Stomach (tissue), 9 donors: ENCODE results near the gene TTC7B. TPM values are rescaled to one million over a fixed set of nuclear protein-coding genes. Genes with fewer than 3 reads are reported as not detected.

ENCODE experiments used
- DNase-seq, 2 donors: peaks; one replicate each; pipeline versions ENCODE4 v3.0.0 to v3.0.0-alpha.2; 2013 to 2019
- H3K27ac ChIP-seq, 5 donors: fragments of 200-600 bp in 4 of 5; sonication (generic) in 4 of 5; one replicate each; pipeline ENCODE4 v1.5.1; 2013 to 2019; ENCODE audit warnings: mild to moderate bottlenecking in 1 of 5, moderate library complexity in 1 of 5
- H3K27me3 ChIP-seq, 3 donors: fragments of 200-600 bp; sonication (generic); one replicate each; pipeline ENCODE4 v1.5.1; 2017 to 2019; ENCODE audit warnings: mixed run types in 1 of 3
- H3K36me3 ChIP-seq, 4 donors: fragments of 200-600 bp; sonication (generic); 1 replicate in 3 of 4; 2 replicates in 1 of 4; pipeline ENCODE4 v1.5.1; 2016 to 2019
- H3K4me1 ChIP-seq, 4 donors: fragments of 200-600 bp; sonication (generic); one replicate each; pipeline ENCODE4 v1.5.1; 2016 to 2019
- H3K4me3 ChIP-seq, 4 donors: fragments of 200-600 bp; sonication (generic) in 3 of 4; one replicate each; pipeline ENCODE4 v1.5.1; 2016 to 2019; ENCODE audit warnings: mild to moderate bottlenecking in 1 of 4
- H3K9me3 ChIP-seq, 4 donors: fragments of 200-600 bp; sonication (generic); one replicate each; pipeline ENCODE4 v1.5.1; 2016 to 2019
- EP300 ChIP-seq: sonication (generic); formaldehyde crosslinking; IDR thresholded peaks from one replicate; pipeline ENCODE4 v1.6.1; 2017; ENCODE audit warnings: antibody characterized with exemption
- POLR2A ChIP-seq, 4 donors: fragments of 450-650 bp; IDR thresholded peaks; one replicate each; pipeline ENCODE4 v1.6.1; 2016; ENCODE audit warnings: antibody characterized with exemption in 4 of 4, control low read depth in 2 of 4, mild to moderate bottlenecking in 1 of 4, moderate library complexity in 1 of 4
- POLR2AphosphoS5 ChIP-seq, 3 donors: sonication (generic); formaldehyde crosslinking; IDR thresholded peaks; one replicate each; pipeline ENCODE4 v1.6.1; 2016; ENCODE audit warnings: antibody characterized with exemption in 3 of 3
- WGBS, 5 donors: extraction: QIAGEN DNeasy Blood & Tissue Kit in 3 of 5; methylation state at CpG; one replicate each; pipeline versions ENCODE4 v1.1.5 to v1.1.7; 2013 to 2018; 5-methylcytosine and 5-hydroxymethylcytosine counted together
- intact Hi-C: fragments of 100-400 bp; cut with DNase I; formaldehyde crosslinking; loops from one replicate; pipeline ENCODE4 v1.15.1; 2023; ENCODE audit warnings: low total_unique reads
- polyA plus RNA-seq, 3 donors: library from polyadenylated mRNA; stranded (reverse); fragments of 200-250 nt; gene quantifications; one replicate each; pipeline ENCODE4 v1.2.3, GENCODE V29; 2013
- total RNA-seq, 5 donors: library from RNA; depleted of rRNA; stranded (reverse); fragments of >200 nt; gene quantifications; one replicate each; pipeline versions ENCODE4 v1.1.0 to v1.2.3, GENCODE V29; 2014 to 2016
- TF ChIP-seq, protein P1 (sequence below), 7 experiments: fragments of 450-650 bp in 4 of 7; fragments of 200-600 bp in 3 of 7; sonication (generic) in 3 of 7; IDR thresholded peaks; one replicate each; pipeline ENCODE4 v1.5.1; 2016 to 2019; ENCODE audit warnings: antibody characterized with exemption in 7 of 7, control low read depth in 2 of 7, mild to moderate bottlenecking in 1 of 7
- donor health status: healthy with polysubstance abuse.
- donor health status: Bipolar disorder and iron deficiency.
- donor health status: healthy.

TTC7B gene
- total and polyA plus RNA-seq, 8 donors = 6.8 to 110 (median 17.7) TPM

DNA sequence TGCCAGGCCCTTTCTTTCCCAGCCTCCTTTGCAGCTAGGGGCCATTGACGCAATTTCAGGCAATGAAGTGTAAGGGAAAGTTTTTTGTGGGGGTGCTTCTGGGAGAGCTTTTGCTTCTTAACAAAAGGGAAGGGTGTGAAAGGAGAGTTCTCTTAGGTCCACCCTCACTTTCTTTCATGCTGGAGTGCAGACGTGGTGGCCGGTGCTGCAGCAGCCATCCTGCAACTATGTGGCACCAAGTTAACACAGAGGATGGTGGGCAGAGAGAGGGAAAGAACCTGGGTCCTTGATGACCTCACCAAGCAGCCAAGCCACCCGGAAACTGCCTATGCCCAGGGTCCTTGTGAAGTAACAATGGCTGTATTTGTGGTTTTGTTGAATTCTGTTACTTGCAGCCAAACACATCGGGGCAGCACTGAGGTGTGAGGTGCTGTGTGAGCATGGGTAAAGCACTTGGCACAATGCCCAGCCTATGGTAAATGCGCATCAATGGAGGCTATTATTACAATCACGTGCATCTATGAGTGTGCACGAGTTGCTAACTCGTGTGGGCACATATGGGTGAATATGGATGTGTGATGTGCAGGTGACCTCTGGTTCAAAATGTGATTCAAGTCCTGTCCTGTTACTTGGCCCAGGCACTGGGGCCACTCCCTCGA lies 296.8 kb downstream of the TTC7B start:
- DNase-seq = no peak
- Histone ChIP-seq H3K4me1 (peaks cover 46 to 91% (median 65%) of the 10 kb centered on the region in 4 donors), H3K9me3 (no peaks in the 10 kb centered on the region), H3K27ac (peak overlapping the region in 1 of 5 donors; percentile 86), H3K36me3 (no peaks in the 10 kb centered on the region), H3K4me3 (no peak overlapping the region), H3K27me3 (no peaks in the 10 kb centered on the region)
- TF ChIP-seq, protein P1, sequence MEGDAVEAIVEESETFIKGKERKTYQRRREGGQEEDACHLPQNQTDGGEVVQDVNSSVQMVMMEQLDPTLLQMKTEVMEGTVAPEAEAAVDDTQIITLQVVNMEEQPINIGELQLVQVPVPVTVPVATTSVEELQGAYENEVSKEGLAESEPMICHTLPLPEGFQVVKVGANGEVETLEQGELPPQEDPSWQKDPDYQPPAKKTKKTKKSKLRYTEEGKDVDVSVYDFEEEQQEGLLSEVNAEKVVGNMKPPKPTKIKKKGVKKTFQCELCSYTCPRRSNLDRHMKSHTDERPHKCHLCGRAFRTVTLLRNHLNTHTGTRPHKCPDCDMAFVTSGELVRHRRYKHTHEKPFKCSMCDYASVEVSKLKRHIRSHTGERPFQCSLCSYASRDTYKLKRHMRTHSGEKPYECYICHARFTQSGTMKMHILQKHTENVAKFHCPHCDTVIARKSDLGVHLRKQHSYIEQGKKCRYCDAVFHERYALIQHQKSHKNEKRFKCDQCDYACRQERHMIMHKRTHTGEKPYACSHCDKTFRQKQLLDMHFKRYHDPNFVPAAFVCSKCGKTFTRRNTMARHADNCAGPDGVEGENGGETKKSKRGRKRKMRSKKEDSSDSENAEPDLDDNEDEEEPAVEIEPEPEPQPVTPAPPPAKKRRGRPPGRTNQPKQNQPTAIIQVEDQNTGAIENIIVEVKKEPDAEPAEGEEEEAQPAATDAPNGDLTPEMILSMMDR (IDR thresholded peaks at IDR 0.05) = no peak
- TF ChIP-seq POLR2AphosphoS5 (IDR thresholded peaks at IDR 0.05) (no peak), EP300 (no peak), POLR2A (IDR thresholded peaks at IDR 0.05) (no peak)
- intact Hi-C loops = loop anchor here (5.0 kb wide), 1 partner anchor 117 kb away; no protein-coding TSS in a partner anchor
- 88 to 94% (median 92%) methylated on average over 9 to 10 of the region's 10 CpGs for WGBS, 5 donors

DNA sequence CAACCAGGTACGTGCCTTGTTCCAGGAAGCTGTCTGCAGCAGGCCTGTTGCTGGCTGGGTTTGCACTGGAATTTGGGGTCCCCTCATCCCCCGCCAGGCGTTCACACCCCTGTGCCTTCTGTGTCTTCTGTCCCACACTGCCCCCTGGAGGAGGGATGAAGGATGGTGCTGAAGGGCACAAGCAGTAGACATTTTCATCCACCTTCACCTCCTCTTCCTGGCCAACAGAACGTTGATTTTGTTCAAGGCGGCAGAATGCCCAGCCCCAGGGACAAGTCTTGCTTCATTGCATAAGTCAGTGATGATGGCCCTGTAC lies 297.3 kb downstream of the TTC7B start:
- H3K27ac ChIP-seq = peak overlapping the region in 4 of 5 donors; percentile 74 to 86 (median 79)
- H3K9me3 ChIP-seq = no peaks in the 10 kb centered on the region
- intact Hi-C loops = loop anchor here (5.0 kb wide), 1 partner anchor 117 kb away; no protein-coding TSS in a partner anchor
- DNase-seq = peak; percentile 51 to 66
- H3K4me1 ChIP-seq = peaks cover 51 to 91% (median 66%) of the 10 kb centered on the region in 4 donors
- H3K36me3 ChIP-seq = no peaks in the 10 kb centered on the region
- no peak overlapping the region for H3K4me3 ChIP-seq
- TF ChIP-seq, protein P1 (IDR thresholded peaks at IDR 0.05) = peak in 4 of 7 experiments; percentile 45 to 78 (median 53)
- no peak for TF ChIP-seq POLR2A (IDR thresholded peaks at IDR 0.05)
- 44 to 73% (median 66%) methylated on average over 4 to 5 of the region's 5 CpGs for WGBS, 5 donors
- no peaks in the 10 kb centered on the region for H3K27me3 ChIP-seq

DNA sequence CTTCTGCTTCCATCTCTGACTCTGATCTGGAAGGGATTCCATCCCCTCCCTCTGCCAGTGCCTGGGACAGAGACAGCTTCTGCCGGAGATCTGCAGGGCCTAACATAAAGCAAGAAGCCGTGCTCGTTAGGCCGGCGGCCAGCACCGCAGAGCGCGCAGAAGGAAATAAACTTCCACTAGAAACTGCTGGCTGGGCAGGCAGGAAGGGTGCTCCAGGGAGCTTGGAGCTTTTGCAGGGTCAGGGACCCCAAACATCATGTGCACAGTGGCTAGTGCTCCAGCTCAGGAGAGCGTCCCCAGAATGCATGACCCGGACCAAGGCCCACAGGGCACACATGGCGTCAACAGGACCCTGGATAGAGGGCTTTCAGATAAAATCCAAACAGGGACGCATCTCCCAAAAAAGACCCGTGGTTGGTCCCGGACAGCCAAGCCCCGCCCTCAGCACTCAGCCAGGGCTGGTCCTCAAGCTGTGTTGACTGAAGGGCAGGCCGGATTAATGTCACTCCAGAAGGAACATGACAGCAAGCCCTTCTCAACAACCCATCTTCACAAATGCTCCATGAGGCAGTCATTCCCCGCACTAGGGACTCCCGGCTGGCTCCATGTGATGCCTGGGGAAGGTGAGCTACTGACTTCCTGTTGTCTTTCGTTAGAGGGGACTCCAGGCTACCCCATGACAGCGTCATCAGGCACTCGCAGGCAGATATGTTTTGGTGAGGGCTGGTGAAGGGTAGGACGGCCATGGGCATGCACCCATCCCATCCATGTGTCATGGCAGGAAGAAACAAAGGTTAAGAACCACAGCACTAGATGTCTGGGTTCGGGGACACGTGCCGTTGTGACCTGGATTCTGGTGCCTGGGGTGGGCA lies 297.9 kb downstream of the TTC7B start:
- Histone ChIP-seq H3K27ac (peak overlapping the region; percentile 47 to 86 (median 77)), H3K4me1 (peaks cover 57 to 91% (median 70%) of the 10 kb centered on the region in 4 donors), H3K36me3 (no peaks in the 10 kb centered on the region), H3K4me3 (no peak overlapping the region), H3K27me3 (no peaks in the 10 kb centered on the region), H3K9me3 (no peaks in the 10 kb centered on the region)
- TF ChIP-seq, protein P1 (IDR thresholded peaks at IDR 0.05) = no peak
- TF ChIP-seq POLR2A (IDR thresholded peaks at IDR 0.05) (no peak), EP300 (no peak), POLR2AphosphoS5 (IDR thresholded peaks at IDR 0.05) (no peak)
- intact Hi-C loops = loop anchor here (5.0 kb wide), 1 partner anchor 116 kb away; no protein-coding TSS in a partner anchor
- WGBS, 5 donors = 36 to 45% (median 38%) methylated on average over 21 to 25 of the region's 25 CpGs
- DNase-seq = peak; percentile 46 to 79

DNA sequence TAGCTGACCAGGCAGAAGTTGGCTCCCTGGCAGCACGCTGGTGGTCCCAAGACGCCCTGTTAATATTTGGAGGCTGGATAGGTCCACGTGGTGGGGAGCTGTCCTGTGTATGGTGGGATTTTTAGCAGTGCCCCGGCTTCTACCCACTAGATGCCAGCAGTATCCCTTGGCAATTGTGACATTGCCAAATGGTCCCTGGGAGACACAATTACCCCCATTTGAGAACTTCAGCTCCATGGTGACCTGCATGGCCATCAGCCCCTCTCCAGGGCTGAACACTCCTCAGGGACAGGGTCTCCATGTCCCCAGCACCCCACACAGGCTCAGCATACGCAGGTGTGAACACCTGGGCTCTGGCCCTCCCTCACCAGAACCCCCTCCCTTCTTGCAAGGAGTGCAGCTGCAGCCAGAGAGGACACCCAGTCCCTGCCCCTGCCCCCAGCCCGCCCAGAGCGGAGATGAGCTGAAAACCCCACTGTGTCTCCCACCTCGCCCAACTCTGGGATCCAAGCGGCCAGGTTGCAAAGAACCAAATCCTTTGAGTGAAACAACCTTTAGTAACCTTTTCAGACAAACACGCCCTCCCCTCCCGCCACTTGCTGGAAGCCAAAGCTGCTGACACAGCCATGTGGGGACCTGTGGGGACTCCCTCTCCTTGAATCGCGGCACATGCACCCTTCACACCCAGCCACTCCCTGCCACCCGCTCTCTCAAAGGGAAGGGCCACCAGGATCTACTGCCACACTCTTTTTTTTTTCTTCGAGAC lies 299.0 kb downstream of the TTC7B start:
- Histone ChIP-seq H3K27me3 (no peaks in the 10 kb centered on the region), H3K36me3 (no peaks in the 10 kb centered on the region), H3K4me1 (peaks cover 59 to 91% (median 72%) of the 10 kb centered on the region in 4 donors), H3K4me3 (no peak overlapping the region), H3K9me3 (no peaks in the 10 kb centered on the region), H3K27ac (peak overlapping the region; percentile 47 to 86 (median 77))
- peak; percentile 79 to 83 for DNase-seq
- intact Hi-C loops = loop anchor here (5.0 kb wide), 1 partner anchor 115 kb away; no protein-coding TSS in a partner anchor
- TF ChIP-seq EP300 = no peak
- TF ChIP-seq POLR2AphosphoS5 (IDR thresholded peaks at IDR 0.05) = peak in 1 of 3 donors; percentile 34
- 38 to 55% (median 50%) methylated on average over 11 to 15 of the region's 15 CpGs for WGBS, 5 donors
